Thoracic aorta (tissue), 2 donors: ENCODE measurements around the gene AZIN2. TPM values are rescaled to one million over a fixed set of nuclear protein-coding genes. Genes with fewer than 3 reads are reported as not detected.
"Not testable (repeated sequence)": the region's sequence is repeated elsewhere in the genome, so short reads cannot be mapped to it uniquely, and the experiment has no call there.

Experiments
- ATAC-seq: fragments of 150-250 bp; one replicate; pipeline ENCODE4 v1.8.0; 2017; ENCODE audit warnings: low read depth; ENCODE audit not compliant: insufficient number of reproducible peaks, low FRiP score
- DNase-seq: peaks from one replicate; pipeline ENCODE4 v3.0.0-alpha.2; 2020; ENCODE audit warnings: low spot score
- H3K27ac ChIP-seq, 2 donors: fragments of 200-600 bp; sonication (generic); 1 replicate in 1 of 2; 2 replicates in 1 of 2; pipeline ENCODE4 v1.5.1; 2016; ENCODE audit warnings: mild to moderate bottlenecking in 2 of 2, moderate library complexity in 2 of 2
- H3K27me3 ChIP-seq: fragments of 200-600 bp; sonication (generic); replicated peaks from 2 replicates; pipeline ENCODE4 v1.6.0; 2016; ENCODE audit warnings: mild to moderate bottlenecking; ENCODE audit not compliant: insufficient read depth
- H3K36me3 ChIP-seq: fragments of 200-600 bp; sonication (generic); one replicate; pipeline ENCODE4 v1.5.1; 2016
- H3K4me1 ChIP-seq, 2 donors: fragments of 200-600 bp; sonication (generic); 1 replicate in 1 of 2; 2 replicates in 1 of 2; pipeline versions ENCODE4 v1.5.1 to v1.6.0; 2016; ENCODE audit warnings: low read depth in 2 of 2, mild to moderate bottlenecking in 1 of 2; ENCODE audit not compliant: control insufficient read depth in 1 of 2
- H3K4me3 ChIP-seq: fragments of 200-600 bp; sonication (generic); 2 replicates; pipeline ENCODE4 v1.5.1; 2016; ENCODE audit warnings: mild to moderate bottlenecking
- H3K9me3 ChIP-seq: fragments of 200-600 bp; sonication (generic); 2 replicates; pipeline ENCODE4 v1.5.1; 2016
- CTCF ChIP-seq: fragments of 200-600 bp; sonication (generic); IDR thresholded peaks from one replicate; pipeline ENCODE4 v1.5.1; 2019; ENCODE audit warnings: antibody characterized with exemption
- total RNA-seq, 2 donors: library from RNA; depleted of rRNA; stranded (reverse); fragments of >200 nt; gene quantifications; one replicate each; pipeline versions ENCODE4 v1.1.0 to v1.2.3, GENCODE V29; 2016

Gene AZIN2
- total RNA-seq, 2 donors from 2014 or later = 5.6 to 6.2 TPM

GRCh38 chr1:33060579-33061083 lies 20.3 kb upstream of the AZIN2 start:
- Histone ChIP-seq H3K27me3 (no peaks in the 10 kb centered on the region), H3K4me3 (no peak overlapping the region), H3K9me3 (peaks cover 25% of the 10 kb centered on the region), H3K4me1 (peaks cover 0 to 7% of the 10 kb centered on the region in 2 donors), H3K36me3 (no peaks in the 10 kb centered on the region), H3K27ac (peak overlapping the region in 1 of 2 donors; percentile 47)
- DNase-seq (no peak), ATAC-seq (no peak)
- no peak for TF ChIP-seq CTCF

DNA sequence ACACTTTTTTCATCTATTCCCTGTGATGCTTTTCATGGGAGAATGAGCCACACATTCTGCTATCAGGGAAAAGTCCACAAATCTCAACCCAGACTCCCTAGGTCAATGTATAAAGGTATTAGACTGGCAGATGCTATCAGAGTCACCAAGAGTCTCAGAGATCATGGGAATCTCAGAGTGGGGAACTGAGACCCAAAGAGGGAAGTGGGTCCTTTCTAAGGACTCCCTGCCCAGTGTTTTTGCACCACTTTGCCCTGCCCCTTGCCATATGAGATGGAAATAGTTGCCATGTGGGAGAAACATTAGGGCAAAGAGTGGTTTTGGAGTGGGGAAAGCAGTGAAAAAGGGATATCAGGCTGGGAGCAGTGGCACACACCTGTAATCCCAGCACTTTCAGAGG lies 19.1 kb upstream of the AZIN2 start:
- Histone ChIP-seq H3K4me3 (no peak overlapping the region), H3K27ac (no peak overlapping the region), H3K27me3 (no peaks in the 10 kb centered on the region), H3K36me3 (no peaks in the 10 kb centered on the region), H3K9me3 (peaks cover 32% of the 10 kb centered on the region), H3K4me1 (peaks cover 0 to 7% of the 10 kb centered on the region in 2 donors)
- DNase-seq = no peak
- ATAC-seq = no peak
- TF ChIP-seq CTCF = no peak

DNA sequence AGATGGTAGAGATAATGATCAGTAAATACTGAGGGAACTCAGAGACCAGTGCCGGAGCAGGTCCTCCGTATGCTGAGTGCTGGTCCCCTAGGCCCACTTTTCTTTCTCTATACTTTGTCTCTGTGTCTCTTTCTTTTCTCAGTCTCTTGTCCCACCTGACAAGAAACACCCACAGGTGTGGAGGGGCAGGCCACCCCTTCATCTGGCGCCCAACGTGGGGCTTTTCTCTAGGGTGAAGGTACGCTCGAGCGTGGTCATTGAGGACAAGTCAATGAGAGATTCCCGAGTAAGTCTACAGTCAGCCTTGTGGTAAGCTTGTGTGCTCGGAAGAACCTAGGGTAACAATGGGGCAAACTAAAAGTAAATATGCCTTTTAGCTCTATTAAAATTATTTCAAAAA lies 16.7 kb upstream of the AZIN2 start:
- peaks cover 32% of the 10 kb centered on the region for H3K9me3 ChIP-seq
- not testable (repeated sequence) for H3K36me3 ChIP-seq, H3K4me3 ChIP-seq, H3K27me3 ChIP-seq, ATAC-seq, DNase-seq, H3K27ac ChIP-seq, H3K4me1 ChIP-seq

DNA sequence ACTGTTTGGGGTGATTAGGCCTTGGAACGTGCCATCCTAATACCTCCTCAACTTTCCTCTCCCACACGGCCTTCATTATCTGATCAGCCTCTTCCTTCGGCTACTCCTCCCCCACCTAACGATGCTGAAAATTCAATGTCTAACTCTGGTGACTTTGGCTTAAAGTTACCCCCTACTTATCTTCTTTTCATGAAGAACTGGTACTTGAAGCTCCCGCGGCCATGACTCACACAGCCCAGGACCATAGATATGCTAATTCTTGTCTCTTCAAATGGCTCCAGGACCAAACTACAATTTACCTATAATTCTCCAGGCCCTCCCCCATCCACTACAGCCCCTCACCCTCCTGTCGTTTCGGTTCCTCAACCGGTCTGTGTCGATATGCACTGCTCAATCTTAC lies 15.7 kb upstream of the AZIN2 start:
- H3K9me3 ChIP-seq = peaks cover 32% of the 10 kb centered on the region
- ATAC-seq (no peak), DNase-seq (no peak)
- no peaks in the 10 kb centered on the region for H3K36me3 ChIP-seq
- TF ChIP-seq CTCF = no peak
- no peak overlapping the region for H3K4me3 ChIP-seq
- no peaks in the 10 kb centered on the region for H3K27me3 ChIP-seq
- H3K27ac ChIP-seq = no peak overlapping the region
- H3K4me1 ChIP-seq = peaks cover 0 to 3% of the 10 kb centered on the region in 2 donors

DNA sequence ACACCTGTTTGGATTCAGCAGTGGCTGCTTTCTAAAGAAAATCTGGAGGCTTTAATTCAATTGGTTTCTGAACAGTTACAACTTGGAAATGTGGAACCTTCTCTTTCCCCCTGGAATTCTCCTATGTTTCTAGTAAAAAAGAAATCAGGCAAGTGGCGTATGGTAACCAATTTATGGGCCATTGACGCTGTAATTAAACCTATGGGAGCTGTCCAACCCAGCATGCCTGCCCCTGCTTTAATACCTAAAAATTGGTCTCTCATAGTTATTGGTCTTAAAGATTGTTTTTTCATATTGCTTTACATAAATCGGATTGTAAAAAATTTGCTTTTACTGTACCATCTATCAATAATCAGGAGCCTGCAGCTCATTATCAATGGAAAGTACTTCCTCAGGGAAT lies 14.5 kb upstream of the AZIN2 start:
- H3K36me3 ChIP-seq, H3K4me1 ChIP-seq, H3K4me3 ChIP-seq, ATAC-seq, DNase-seq, H3K27me3 ChIP-seq, H3K27ac ChIP-seq: not testable (repeated sequence)
- peaks cover 32% of the 10 kb centered on the region for H3K9me3 ChIP-seq

DNA sequence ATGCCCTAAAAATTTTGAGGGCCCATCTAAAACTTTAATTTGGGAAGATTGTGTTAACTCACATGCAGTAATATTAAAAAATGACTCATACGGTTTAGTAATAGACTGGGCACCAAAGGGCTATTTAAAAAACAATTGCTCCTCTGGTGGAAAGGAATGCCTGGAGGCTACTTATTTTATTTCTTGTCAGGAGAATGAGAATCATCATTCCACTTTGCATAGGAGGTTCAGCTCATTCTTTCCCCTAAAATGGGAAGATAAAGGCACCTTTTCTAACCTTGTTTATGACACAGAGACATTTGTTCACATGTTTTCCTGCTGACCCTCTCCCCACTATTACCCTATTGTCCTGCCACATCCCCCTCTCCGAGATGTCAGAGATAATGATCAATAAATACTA lies 12.8 kb upstream of the AZIN2 start:
- H3K36me3 ChIP-seq, ATAC-seq, H3K27me3 ChIP-seq, DNase-seq, H3K4me1 ChIP-seq, H3K27ac ChIP-seq, H3K4me3 ChIP-seq: not testable (repeated sequence)
- peaks cover 29% of the 10 kb centered on the region for H3K9me3 ChIP-seq

DNA sequence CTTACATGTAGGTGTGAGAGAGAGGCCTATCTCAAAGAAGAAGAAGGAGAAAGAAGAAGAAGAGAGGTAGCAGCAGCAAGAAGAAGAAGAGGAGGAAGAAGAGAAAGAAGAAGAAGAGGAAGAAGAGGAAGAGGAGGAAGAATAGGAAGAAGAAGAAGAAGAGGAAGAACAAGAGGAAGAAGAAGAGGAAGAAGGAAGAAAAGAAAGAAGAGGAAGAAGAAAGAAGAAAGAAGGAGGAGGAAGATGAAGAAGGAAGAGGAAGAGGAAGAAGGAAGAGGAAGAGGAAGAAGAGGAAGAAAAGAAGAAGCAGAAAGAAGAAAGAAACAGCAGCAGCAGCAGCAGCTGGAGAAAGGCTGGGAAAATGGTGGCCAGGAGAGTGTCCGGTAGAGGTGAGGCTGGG lies 10.3 kb upstream of the AZIN2 start:
- H3K9me3 ChIP-seq = peaks cover 7% of the 10 kb centered on the region
- no peaks in the 10 kb centered on the region for H3K27me3 ChIP-seq
- H3K36me3 ChIP-seq = no peaks in the 10 kb centered on the region
- H3K4me3 ChIP-seq = no peak overlapping the region
- ATAC-seq (no peak), DNase-seq (no peak)
- no peak for TF ChIP-seq CTCF
- no peaks in the 10 kb centered on the region for H3K4me1 ChIP-seq
- H3K27ac ChIP-seq = no peak overlapping the region
